Kidney (tissue), 14 donors: ENCODE results near the gene PIP4K2C. TPM values are rescaled to one million over a fixed set of nuclear protein-coding genes. Genes with fewer than 3 reads are reported as not detected.

ENCODE experiments used
- DNase-seq, 5 donors: peaks; one replicate each; pipeline ENCODE4 v3.0.0-alpha.2; 2013 to 2020
- FAIRE-seq: peaks from 2 replicates; lab custom pipeline; 2012; peaks lifted over from hg19 to GRCh38; lab: Jason Lieb, UNC
- H3K27ac ChIP-seq, 2 donors: one replicate each; pipeline ENCODE4 v1.7.0; 2013; ENCODE audit warnings: low read depth in 2 of 2, low read length in 2 of 2, inconsistent platforms in 1 of 2
- H3K27me3 ChIP-seq: one replicate; pipeline ENCODE4 v1.7.1; 2013; ENCODE audit warnings: low read length, inconsistent platforms; ENCODE audit not compliant: control insufficient read depth, insufficient read depth
- H3K36me3 ChIP-seq, 3 donors: one replicate each; pipeline versions ENCODE4 v1.7.0 to v1.7.1; 2013; ENCODE audit warnings: low read length in 3 of 3, control low read depth in 1 of 3, inconsistent platforms in 1 of 3; ENCODE audit not compliant: insufficient read depth in 3 of 3, control insufficient read depth in 2 of 3
- H3K4me1 ChIP-seq, 3 donors: one replicate each; pipeline versions ENCODE4 v1.7.0 to v1.7.1; 2013; ENCODE audit warnings: low read length in 3 of 3, inconsistent platforms in 1 of 3, low read depth in 1 of 3; ENCODE audit not compliant: control insufficient read depth in 2 of 3, insufficient read depth in 2 of 3
- H3K4me3 ChIP-seq, 3 donors: one replicate each; pipeline versions ENCODE4 v1.7.0 to v1.8.1; 2013; ENCODE audit warnings: low read length in 3 of 3, control low read depth in 1 of 3, inconsistent platforms in 1 of 3
- H3K9ac ChIP-seq, 3 donors: one replicate each; pipeline versions ENCODE4 v1.7.0 to v1.7.1; 2013; ENCODE audit warnings: low read length in 3 of 3, control low read depth in 1 of 3, inconsistent platforms in 1 of 3
- H3K9me3 ChIP-seq, 3 donors: one replicate each; pipeline versions ENCODE4 v1.7.0 to v1.7.1; 2013; ENCODE audit warnings: low read length in 3 of 3, control low read depth in 1 of 3, inconsistent platforms in 1 of 3; ENCODE audit not compliant: control insufficient read depth in 2 of 3, insufficient read depth in 1 of 3
- intact Hi-C: fragments of 100-400 bp; cut with DNase I; formaldehyde crosslinking; loops from one replicate; pipeline ENCODE4 v1.11.1; 2022
- polyA plus RNA-seq: library from polyadenylated mRNA; stranded (reverse); fragments of 350-450 nt; fragmentation: Illumina TruSeq; extraction: RNeasy Lipid Tissue Mini Kit (QIAGEN cat#74804); gene quantifications from one replicate; pipeline ENCODE4 v1.2.3, GENCODE V29; 2014; ENCODE audit warnings: low read depth, low replicate concordance; ENCODE audit not compliant: insufficient read depth
- total RNA-seq: library from RNA; stranded (reverse); fragmentation: NEBNext Ultra II Directional; extraction: Animal tissue kit (Norgen Biotek cat#: 25700); gene quantifications from one replicate; pipeline ENCODE4 v1.2.1, GENCODE V29; 2021
- TF ChIP-seq, protein P1 (sequence below): IDR thresholded peaks from 3 replicates; pipeline ENCODE4 v1.5.1; 2012; ENCODE audit warnings: mild to moderate bottlenecking, moderate library complexity, borderline replicate concordance; ENCODE audit not compliant: insufficient read depth; ENCODE audit errors: extremely low read depth
- donor health status: control.
- donor health status: control.
- donor health status: control.
- donor health status: control.
- donor health status: control.
- donor health status: DM: yes; HTN: yes; CAD: no.
- donor health status: Normal renal cell carcinoma (clear cell type).

Gene PIP4K2C
- total and polyA plus RNA-seq, 2 donors from 2014 or later = 43.2 to 52.4 TPM

DNA sequence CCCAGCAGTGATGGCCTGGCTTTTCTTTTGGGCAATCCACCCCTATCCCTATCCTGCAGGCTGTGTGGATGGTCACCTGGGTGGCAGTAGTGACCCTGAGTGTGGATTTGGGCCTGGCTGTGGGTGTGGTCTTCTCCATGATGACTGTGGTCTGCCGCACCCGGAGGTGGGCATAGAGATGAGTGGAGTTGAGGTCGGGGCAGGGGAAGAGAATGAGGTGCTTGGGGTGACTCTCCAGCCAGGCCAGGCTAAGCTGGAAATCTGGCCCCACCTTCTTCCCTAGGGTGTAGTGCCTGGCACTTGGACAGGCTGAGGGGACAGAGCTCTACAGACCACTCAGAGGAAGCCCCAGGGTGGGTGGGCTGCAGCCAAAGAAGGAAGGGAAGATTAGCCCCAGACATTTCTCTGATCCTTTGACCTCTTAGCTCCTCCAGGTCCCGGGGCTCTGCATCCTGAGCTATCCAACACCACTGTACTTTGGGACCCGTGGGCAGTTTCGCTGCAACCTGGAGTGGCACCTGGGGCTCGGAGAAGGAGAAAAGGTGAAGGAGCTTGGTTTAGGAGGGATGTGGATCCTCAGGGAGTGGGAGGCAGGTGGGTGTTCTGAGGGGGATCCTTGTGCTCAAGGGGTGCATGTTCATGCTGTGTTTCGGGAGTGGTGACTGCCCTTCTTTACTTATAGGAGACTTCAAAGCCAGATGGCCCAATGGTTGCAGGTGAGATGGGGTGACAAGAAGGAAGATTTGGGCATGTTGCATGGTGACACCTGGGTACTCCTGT lies 33.6 kb downstream of the PIP4K2C start:
- H3K4me1 ChIP-seq = peaks cover 0 to 19% (median 5%) of the 10 kb centered on the region in 3 donors
- intact Hi-C loops = loop anchor here (5.0 kb wide), 1 partner anchor 42 kb away; no protein-coding TSS in a partner anchor
- FAIRE-seq (no peak), DNase-seq (peak in 2 of 5 donors; percentile 21 to 48)
- H3K9me3 ChIP-seq = no peaks in the 10 kb centered on the region
- no peak overlapping the region for H3K27ac ChIP-seq
- H3K36me3 ChIP-seq = no peaks in the 10 kb centered on the region
- TF ChIP-seq, protein P1, sequence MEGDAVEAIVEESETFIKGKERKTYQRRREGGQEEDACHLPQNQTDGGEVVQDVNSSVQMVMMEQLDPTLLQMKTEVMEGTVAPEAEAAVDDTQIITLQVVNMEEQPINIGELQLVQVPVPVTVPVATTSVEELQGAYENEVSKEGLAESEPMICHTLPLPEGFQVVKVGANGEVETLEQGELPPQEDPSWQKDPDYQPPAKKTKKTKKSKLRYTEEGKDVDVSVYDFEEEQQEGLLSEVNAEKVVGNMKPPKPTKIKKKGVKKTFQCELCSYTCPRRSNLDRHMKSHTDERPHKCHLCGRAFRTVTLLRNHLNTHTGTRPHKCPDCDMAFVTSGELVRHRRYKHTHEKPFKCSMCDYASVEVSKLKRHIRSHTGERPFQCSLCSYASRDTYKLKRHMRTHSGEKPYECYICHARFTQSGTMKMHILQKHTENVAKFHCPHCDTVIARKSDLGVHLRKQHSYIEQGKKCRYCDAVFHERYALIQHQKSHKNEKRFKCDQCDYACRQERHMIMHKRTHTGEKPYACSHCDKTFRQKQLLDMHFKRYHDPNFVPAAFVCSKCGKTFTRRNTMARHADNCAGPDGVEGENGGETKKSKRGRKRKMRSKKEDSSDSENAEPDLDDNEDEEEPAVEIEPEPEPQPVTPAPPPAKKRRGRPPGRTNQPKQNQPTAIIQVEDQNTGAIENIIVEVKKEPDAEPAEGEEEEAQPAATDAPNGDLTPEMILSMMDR = no peak
- H3K27me3 ChIP-seq = peaks cover 58% of the 10 kb centered on the region
- H3K9ac ChIP-seq = no peak overlapping the region
- no peak overlapping the region for H3K4me3 ChIP-seq

DNA sequence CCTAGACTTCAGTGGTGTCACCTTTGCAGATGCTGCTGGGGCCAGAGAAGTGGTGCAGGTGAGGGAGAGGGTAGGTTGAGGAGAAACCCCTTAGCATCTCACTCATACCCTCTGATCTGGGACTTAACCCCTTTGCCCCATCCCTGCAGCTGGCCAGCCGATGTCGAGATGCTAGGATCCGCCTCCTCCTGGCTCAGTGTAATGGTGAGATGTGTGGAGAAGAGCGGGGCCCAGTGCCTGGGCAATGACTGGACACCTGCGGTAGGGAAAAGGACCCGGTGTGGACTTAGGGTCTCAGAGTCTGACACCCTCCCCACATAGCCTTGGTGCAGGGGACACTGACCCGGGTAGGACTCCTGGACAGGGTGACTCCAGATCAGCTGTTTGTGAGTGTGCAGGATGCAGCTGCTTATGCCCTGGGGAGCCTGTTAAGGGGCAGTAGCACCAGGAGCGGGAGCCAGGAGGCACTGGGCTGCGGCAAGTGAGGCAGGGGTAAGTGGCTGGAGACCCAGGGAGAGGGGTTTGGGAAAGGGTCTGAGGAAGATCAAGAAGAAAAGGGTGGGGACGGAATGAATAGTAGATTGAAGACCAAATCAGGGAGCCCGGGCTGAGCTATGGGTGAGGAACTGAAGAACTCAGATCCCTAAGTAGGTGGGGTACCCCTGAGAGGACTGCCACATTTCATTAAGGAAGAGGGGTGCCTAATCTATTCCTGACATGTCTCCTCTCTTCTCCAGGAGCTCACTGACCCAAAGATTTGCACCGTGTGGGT lies 34.5 kb downstream of the PIP4K2C start:
- intact Hi-C loops = no loop called here
- Histone ChIP-seq H3K9me3 (no peaks in the 10 kb centered on the region), H3K4me1 (peaks cover 0 to 19% (median 5%) of the 10 kb centered on the region in 3 donors), H3K27me3 (peaks cover 53% of the 10 kb centered on the region), H3K9ac (no peak overlapping the region), H3K36me3 (no peaks in the 10 kb centered on the region), H3K27ac (no peak overlapping the region), H3K4me3 (no peak overlapping the region)
- TF ChIP-seq, protein P1 = no peak
- FAIRE-seq (no peak), DNase-seq (peak in 2 of 5 donors; percentile 25 to 62)

DNA sequence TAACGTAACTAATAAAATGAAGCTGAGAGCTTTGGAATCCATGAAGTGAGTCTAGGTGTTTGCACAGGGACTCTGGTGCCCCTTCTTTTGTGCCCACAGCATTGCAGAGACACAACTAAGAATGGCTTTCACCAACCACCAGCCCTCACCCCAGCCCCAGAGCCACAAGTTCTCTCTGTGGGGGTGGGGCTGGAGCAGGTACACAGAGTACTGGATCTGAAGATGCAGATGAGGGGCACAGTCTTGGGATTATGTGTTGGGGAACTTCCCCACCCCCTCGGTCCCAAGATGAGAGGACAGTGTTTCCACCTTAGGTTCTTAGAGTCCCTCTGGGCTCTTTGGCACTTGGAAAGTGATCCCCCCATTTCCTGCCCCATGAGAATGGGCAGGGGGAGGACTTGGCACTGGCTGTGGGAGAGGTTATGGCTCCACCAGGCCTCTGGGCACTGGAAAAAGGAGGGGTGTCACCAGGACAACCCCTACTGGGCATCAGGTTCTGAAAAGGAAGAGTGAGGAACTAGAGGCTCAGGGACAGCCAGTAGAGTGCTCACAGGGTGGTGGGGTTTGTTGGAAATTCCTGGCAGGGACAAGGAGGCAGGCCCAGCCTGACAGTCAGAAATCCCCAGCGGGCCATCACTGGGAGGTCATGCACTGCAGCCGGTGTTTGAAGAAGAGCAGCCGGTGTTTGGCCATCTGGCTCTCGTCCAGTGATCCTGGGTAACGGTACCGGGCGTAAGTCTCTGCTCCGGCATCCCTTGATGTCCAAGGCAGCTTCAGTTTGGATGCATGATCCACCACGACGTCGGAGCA lies 35.3 kb downstream of the PIP4K2C start:
- Histone ChIP-seq H3K27me3 (peaks cover 58% of the 10 kb centered on the region), H3K4me1 (peaks cover 0 to 12% (median 4%) of the 10 kb centered on the region in 3 donors), H3K9ac (no peak overlapping the region), H3K36me3 (no peaks in the 10 kb centered on the region), H3K27ac (no peak overlapping the region), H3K4me3 (no peak overlapping the region), H3K9me3 (no peaks in the 10 kb centered on the region)
- intact Hi-C loops = no loop called here
- TF ChIP-seq, protein P1 = no peak
- FAIRE-seq (no peak), DNase-seq (peak in 2 of 5 donors; percentile 42 to 65)
